Measurements from ENCODE around the gene TMEM121. TPM values are rescaled to one million over a fixed set of nuclear protein-coding genes. Genes with fewer than 3 reads are reported as not detected.
"Not testable (repeated sequence)": the region's sequence is repeated elsewhere in the genome, so short reads cannot be mapped to it uniquely, and the experiment has no call there.

TMEM121 gene
- total and polyA plus RNA-seq, 5 donors from 2014 or later = 1.8 to 5.8 (median 3.7) TPM

DNA sequence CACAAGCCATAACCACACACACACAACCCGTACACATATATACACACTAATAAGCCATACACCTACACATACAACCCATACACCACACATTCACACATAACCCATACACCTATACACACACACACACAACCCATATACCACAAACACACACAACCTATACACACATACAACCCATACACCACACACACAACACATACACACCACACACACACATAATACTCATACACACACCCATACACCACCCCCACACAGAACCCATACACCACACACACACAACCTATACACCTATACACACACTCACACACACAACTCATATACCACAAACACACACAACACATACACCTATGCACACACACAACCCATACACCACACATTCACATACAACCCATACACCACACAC, 44.1 kb downstream of the TMEM121 start:
- Mint-ChIP-seq H3K36me3 (no peaks in the 10 kb centered on the region), H3K4me3 (peak overlapping the region in 1 of 4 donors; percentile 7), H3K4me1 (peaks cover 0 to 2% (median 1%) of the 10 kb centered on the region in 4 donors), H3K27me3 (no peaks in the 10 kb centered on the region), H3K27ac (no peak overlapping the region), H3K9me3 (peaks cover 0 to 3% (median 0%) of the 10 kb centered on the region in 7 donors)
- ATAC-seq (ENCODE audit: low read depth in 2 of 2) = no peak
- Histone ChIP-seq H3K9me3 (ENCODE audit: control insufficient read depth in 2 of 2, low read length in 2 of 2) (no peaks in the 10 kb centered on the region), H3K27ac (ENCODE audit: insufficient read depth, low read length, poor library complexity, severe bottlenecking) (no peak overlapping the region), H3K36me3 (ENCODE audit: control insufficient read depth, insufficient read depth, low read length) (no peaks in the 10 kb centered on the region), H3K27me3 (ENCODE audit: control insufficient read depth, insufficient read depth, low read length) (no peaks in the 10 kb centered on the region), H3K4me3 (ENCODE audit: low read depth, low read length) (no peak overlapping the region), H3K4me1 (ENCODE audit: control insufficient read depth, insufficient read depth, low read length, poor library complexity, severe bottlenecking) (no peaks in the 10 kb centered on the region)
- no peak for DNase-seq

DNA sequence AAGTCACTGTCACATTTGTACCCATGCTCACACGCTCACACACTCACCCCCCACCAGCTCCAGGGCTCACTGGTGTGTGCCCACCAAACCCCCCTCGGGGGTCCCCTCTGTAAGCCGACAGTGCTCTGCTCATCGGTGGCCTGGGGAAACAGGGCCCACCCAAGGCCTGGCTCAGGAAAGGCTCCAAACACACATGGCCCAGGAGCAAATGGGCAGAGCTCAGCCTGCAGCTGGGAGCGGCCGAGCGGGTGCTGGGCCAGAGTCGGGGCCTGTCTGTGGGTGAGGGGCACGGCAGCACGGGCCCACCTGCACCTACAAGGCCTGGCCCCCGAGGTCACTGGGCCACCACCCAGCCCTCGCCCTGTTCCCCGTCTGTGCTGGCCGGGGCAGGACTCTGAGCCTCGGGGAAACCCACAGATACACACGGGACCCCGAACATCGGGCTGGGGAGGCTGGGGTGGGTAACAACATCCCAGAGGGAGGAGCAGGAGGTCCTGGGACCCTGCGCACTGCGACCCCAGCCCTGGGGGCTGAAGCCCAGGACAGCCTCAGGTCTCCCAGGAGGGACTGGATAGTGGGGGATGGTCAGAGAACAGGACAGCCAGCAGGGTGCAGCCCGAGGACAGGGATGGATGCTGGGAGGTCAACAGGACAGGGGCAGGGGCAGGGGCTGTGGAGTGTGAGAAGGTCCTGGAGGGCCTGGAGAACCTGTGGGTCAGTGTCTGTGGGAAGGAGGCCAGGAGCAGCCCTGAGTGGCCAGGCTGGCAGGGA, 45.0 kb downstream of the TMEM121 start:
- H3K4me3 Mint-ChIP-seq; H3K9me3 ChIP-seq (ENCODE audit: control insufficient read depth in 2 of 2, low read length in 2 of 2); H3K4me1 ChIP-seq (ENCODE audit: control insufficient read depth, insufficient read depth, low read length, poor library complexity, severe bottlenecking); H3K27ac Mint-ChIP-seq; ATAC-seq (ENCODE audit: low read depth in 2 of 2); H3K4me1 Mint-ChIP-seq; DNase-seq; H3K4me3 ChIP-seq (ENCODE audit: low read depth, low read length); H3K36me3 ChIP-seq (ENCODE audit: control insufficient read depth, insufficient read depth, low read length); H3K27me3 ChIP-seq (ENCODE audit: control insufficient read depth, insufficient read depth, low read length); H3K36me3 Mint-ChIP-seq; H3K27ac ChIP-seq (ENCODE audit: insufficient read depth, low read length, poor library complexity, severe bottlenecking); H3K9me3 Mint-ChIP-seq; H3K27me3 Mint-ChIP-seq: not testable (repeated sequence)

GRCh38 chr14:105572063-105572462, 45.7 kb downstream of the TMEM121 start:
- H3K9me3 ChIP-seq (ENCODE audit: control insufficient read depth in 2 of 2, low read length in 2 of 2); H3K27ac ChIP-seq (ENCODE audit: insufficient read depth, low read length, poor library complexity, severe bottlenecking); H3K27me3 ChIP-seq (ENCODE audit: control insufficient read depth, insufficient read depth, low read length); ATAC-seq (ENCODE audit: low read depth in 2 of 2); DNase-seq; H3K4me1 ChIP-seq (ENCODE audit: control insufficient read depth, insufficient read depth, low read length, poor library complexity, severe bottlenecking); H3K9me3 Mint-ChIP-seq; H3K4me3 Mint-ChIP-seq; H3K27ac Mint-ChIP-seq; H3K4me3 ChIP-seq (ENCODE audit: low read depth, low read length); H3K27me3 Mint-ChIP-seq; H3K36me3 ChIP-seq (ENCODE audit: control insufficient read depth, insufficient read depth, low read length); H3K36me3 Mint-ChIP-seq: not testable (repeated sequence)
- peaks cover 0 to 10% (median 1%) of the 10 kb centered on the region in 4 donors for H3K4me1 Mint-ChIP-seq

GRCh38 chr14:105573841-105574240, 47.5 kb downstream of the TMEM121 start:
- H3K4me1 Mint-ChIP-seq = peaks cover 0 to 10% (median 3%) of the 10 kb centered on the region in 4 donors
- not testable (repeated sequence) for ATAC-seq (ENCODE audit: low read depth in 2 of 2); H3K4me3 Mint-ChIP-seq; H3K36me3 Mint-ChIP-seq; H3K9me3 ChIP-seq (ENCODE audit: control insufficient read depth in 2 of 2, low read length in 2 of 2); H3K36me3 ChIP-seq (ENCODE audit: control insufficient read depth, insufficient read depth, low read length); H3K4me1 ChIP-seq (ENCODE audit: control insufficient read depth, insufficient read depth, low read length, poor library complexity, severe bottlenecking); H3K4me3 ChIP-seq (ENCODE audit: low read depth, low read length); H3K9me3 Mint-ChIP-seq; H3K27me3 ChIP-seq (ENCODE audit: control insufficient read depth, insufficient read depth, low read length); H3K27me3 Mint-ChIP-seq; H3K27ac Mint-ChIP-seq; DNase-seq; H3K27ac ChIP-seq (ENCODE audit: insufficient read depth, low read length, poor library complexity, severe bottlenecking)

GRCh38 chr14:105574411-105574810, 48.0 kb downstream of the TMEM121 start:
- not testable (repeated sequence) for ATAC-seq (ENCODE audit: low read depth in 2 of 2); H3K4me3 Mint-ChIP-seq; H3K9me3 Mint-ChIP-seq; H3K4me3 ChIP-seq (ENCODE audit: low read depth, low read length); H3K4me1 Mint-ChIP-seq; H3K27me3 Mint-ChIP-seq; H3K9me3 ChIP-seq (ENCODE audit: control insufficient read depth in 2 of 2, low read length in 2 of 2); H3K27ac Mint-ChIP-seq; H3K27me3 ChIP-seq (ENCODE audit: control insufficient read depth, insufficient read depth, low read length); H3K27ac ChIP-seq (ENCODE audit: insufficient read depth, low read length, poor library complexity, severe bottlenecking); DNase-seq; H3K4me1 ChIP-seq (ENCODE audit: control insufficient read depth, insufficient read depth, low read length, poor library complexity, severe bottlenecking); H3K36me3 Mint-ChIP-seq; H3K36me3 ChIP-seq (ENCODE audit: control insufficient read depth, insufficient read depth, low read length)

DNA sequence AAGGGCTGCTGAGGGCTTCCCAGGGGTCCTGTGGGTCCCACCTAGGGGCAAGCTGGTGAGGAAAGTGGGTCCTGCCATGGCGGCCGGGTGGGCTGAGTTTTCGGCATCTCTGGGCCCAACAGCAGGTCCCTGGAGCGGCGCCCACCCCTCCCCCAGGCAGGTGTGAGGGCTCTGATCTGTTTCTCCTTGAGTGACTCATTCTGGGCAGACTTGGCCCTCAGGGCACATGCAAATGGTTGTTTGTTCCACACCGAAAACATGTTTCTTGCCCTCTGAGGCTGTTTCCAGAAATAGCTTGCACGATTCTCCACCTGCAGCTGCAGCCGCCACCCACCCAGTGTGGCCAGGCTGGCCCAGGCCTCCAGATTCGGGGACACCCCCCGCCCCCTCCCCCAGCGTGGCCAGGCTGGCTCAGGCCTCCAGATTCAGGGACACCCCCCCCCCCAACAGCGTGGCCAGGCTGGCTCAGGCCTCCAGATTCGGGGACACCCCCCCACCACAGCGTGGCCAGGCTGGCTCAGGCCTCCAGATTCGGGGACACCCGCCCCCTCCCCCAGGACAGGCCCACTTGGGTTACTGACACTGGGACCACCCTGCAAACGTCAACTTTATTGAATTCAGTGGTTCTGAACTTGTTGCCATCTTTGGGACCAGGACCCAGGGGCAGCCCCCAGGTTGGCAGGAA, 48.8 kb downstream of the TMEM121 start:
- not testable (repeated sequence) for H3K4me1 ChIP-seq (ENCODE audit: control insufficient read depth, insufficient read depth, low read length, poor library complexity, severe bottlenecking); H3K4me1 Mint-ChIP-seq; H3K27me3 Mint-ChIP-seq; H3K4me3 ChIP-seq (ENCODE audit: low read depth, low read length); H3K36me3 Mint-ChIP-seq; H3K36me3 ChIP-seq (ENCODE audit: control insufficient read depth, insufficient read depth, low read length); H3K27ac ChIP-seq (ENCODE audit: insufficient read depth, low read length, poor library complexity, severe bottlenecking); H3K4me3 Mint-ChIP-seq; H3K9me3 Mint-ChIP-seq; H3K9me3 ChIP-seq (ENCODE audit: control insufficient read depth in 2 of 2, low read length in 2 of 2); DNase-seq; H3K27me3 ChIP-seq (ENCODE audit: control insufficient read depth, insufficient read depth, low read length)
- ATAC-seq (ENCODE audit: low read depth in 2 of 2) = peak in 1 of 2 donors; percentile 18
- H3K27ac Mint-ChIP-seq = peak overlapping the region in 1 of 3 donors; percentile 5

DNA sequence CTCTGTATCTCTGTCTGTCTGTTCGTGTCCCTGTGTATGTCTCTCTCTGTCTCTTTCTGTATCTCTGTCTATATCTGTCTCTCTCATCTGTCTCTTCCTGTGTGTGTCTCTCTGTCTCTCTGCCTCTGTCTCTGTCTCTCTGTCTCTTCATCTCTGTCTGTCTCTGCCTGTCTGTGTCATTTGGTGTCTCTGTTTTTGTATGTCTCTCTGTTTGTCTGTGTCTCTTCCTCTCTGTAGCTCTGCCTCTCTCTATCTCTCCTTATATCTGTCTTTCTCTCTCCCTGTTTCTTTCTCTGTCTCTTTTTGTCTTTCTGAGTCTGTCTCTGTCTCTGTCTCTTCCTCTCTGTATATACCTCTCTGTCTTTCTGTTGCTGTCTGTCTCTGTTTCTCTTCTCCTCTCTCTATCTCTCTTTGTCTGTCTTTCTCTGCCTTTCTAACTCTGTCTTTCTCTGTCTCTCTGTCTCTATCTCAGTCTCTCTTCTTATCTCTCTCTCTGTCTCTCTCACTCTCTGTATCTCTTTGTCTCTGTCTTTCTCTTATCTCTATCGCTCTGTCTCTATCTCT, 50.2 kb downstream of the TMEM121 start:
- no peaks in the 10 kb centered on the region for H3K4me1 ChIP-seq (ENCODE audit: control insufficient read depth, insufficient read depth, low read length, poor library complexity, severe bottlenecking)
- peaks cover 0 to 8% (median 3%) of the 10 kb centered on the region in 4 donors for H3K4me1 Mint-ChIP-seq
- H3K27ac ChIP-seq (ENCODE audit: insufficient read depth, low read length, poor library complexity, severe bottlenecking) = no peak overlapping the region
- H3K4me3 ChIP-seq (ENCODE audit: low read depth, low read length) = no peak overlapping the region
- H3K9me3 Mint-ChIP-seq = no peaks in the 10 kb centered on the region
- no peaks in the 10 kb centered on the region for H3K27me3 ChIP-seq (ENCODE audit: control insufficient read depth, insufficient read depth, low read length)
- ATAC-seq (ENCODE audit: low read depth in 2 of 2) = no peak
- no peaks in the 10 kb centered on the region for H3K36me3 ChIP-seq (ENCODE audit: control insufficient read depth, insufficient read depth, low read length)
- no peaks in the 10 kb centered on the region for H3K36me3 Mint-ChIP-seq
- peaks cover 4% of the 10 kb centered on the region for H3K27me3 Mint-ChIP-seq
- H3K27ac Mint-ChIP-seq = peak overlapping the region; percentile 61 to 91 (median 82)
- no peak overlapping the region for H3K4me3 Mint-ChIP-seq
- H3K9me3 ChIP-seq (ENCODE audit: control insufficient read depth in 2 of 2, low read length in 2 of 2) = no peaks in the 10 kb centered on the region
- no peak for DNase-seq

Measured in CD4-positive, CD25-positive, alpha-beta regulatory T cell (primary cell).